GM12878 (cell line): ENCODE results near the gene CNTN4.

Source experiments
- POLR2AphosphoS5 ChIP-seq: IDR thresholded peaks from 2 replicates; pipeline ENCODE4 v1.6.1; 2011; ENCODE audit warnings: mild to moderate bottlenecking, low read length, inconsistent platforms
- YY1 ChIP-seq: IDR thresholded peaks from 2 replicates; pipeline ENCODE4 v1.6.1; 2011; ENCODE audit warnings: low read depth, mild to moderate bottlenecking, low read length
- ZSCAN29 ChIP-seq: fragments of 450-650 bp; IDR thresholded peaks from 2 replicates; pipeline ENCODE4 v1.6.1; 2017; ENCODE audit warnings: mild to moderate bottlenecking, moderate library complexity

GRCh38 chr3:2822611-2823010, 723.9 kb downstream of the CNTN4 start:
- TF ChIP-seq POLR2AphosphoS5 = no peak
- TF ChIP-seq ZSCAN29 = no peak
- no peak for TF ChIP-seq YY1
